HCT116 (cell line): ENCODE measurements around the gene TCEAL3.

Experiments used
- CEBPB ChIP-seq: IDR thresholded peaks from 2 replicates; pipeline ENCODE4 v1.6.1; 2012; ENCODE audit warnings: low read depth
- EZH2phosphoT487 ChIP-seq: fragments of 200-600 bp; IDR thresholded peaks from 2 replicates; pipeline ENCODE4 v1.6.1; 2018; ENCODE audit warnings: antibody characterized with exemption, borderline replicate concordance
- POLR2A ChIP-seq: IDR thresholded peaks from 2 replicates; pipeline ENCODE4 v1.7.0; 2011; ENCODE audit warnings: borderline replicate concordance; ENCODE audit not compliant: insufficient read depth, insufficient read length; ENCODE audit errors: extremely low read depth
- POLR2AphosphoS5 ChIP-seq: IDR thresholded peaks from 2 replicates; pipeline ENCODE4 v1.6.1; 2011; ENCODE audit warnings: mild to moderate bottlenecking, low read depth, low read length, moderate library complexity
- ZNF274 ChIP-seq: fragments of 200-500 bp; sonication (Bioruptor generic); IDR thresholded peaks from 2 replicates; pipeline ENCODE4 v1.6.1; 2014; ENCODE audit warnings: mild to moderate bottlenecking, low read depth, low read length, inconsistent platforms
- TF ChIP-seq, protein P1 (sequence below), 3 experiments: fragments of 200-600 bp in 1 of 3; sonication (generic) in 1 of 3; IDR thresholded peaks in 2 of 3; conservative IDR thresholded peaks in 1 of 3; 2 replicates each; pipeline ENCODE4 v1.5.1; 2012 to 2017; ENCODE audit warnings: low read depth in 2 of 3, low read length in 2 of 3, antibody characterized with exemption in 1 of 3, borderline replicate concordance in 1 of 3, control low read depth in 1 of 3, mild to moderate bottlenecking in 1 of 3, mixed read lengths in 1 of 3, mixed run types in 1 of 3, moderate library complexity in 1 of 3; ENCODE audit not compliant: insufficient read depth in 1 of 3

DNA sequence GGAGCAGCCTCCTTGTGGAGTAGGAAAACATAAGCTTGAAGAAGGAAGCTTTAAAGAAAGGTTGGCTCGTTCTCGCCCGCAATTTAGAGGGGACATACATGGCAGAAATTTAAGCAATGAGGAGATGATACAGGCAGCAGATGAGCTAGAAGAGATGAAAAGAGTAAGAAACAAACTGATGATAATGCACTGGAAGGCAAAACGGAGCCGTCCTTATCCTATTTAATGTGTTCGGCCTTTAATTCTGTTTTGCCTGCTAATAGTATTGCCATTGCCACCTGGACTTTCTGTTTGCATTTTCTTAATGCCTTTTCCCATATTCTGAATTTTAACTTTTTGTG is 22.4 kb downstream of the TCEAL3 start:
- TF ChIP-seq POLR2A (no peak), ZNF274 (no peak), EZH2phosphoT487 (no peak), CEBPB (no peak), POLR2AphosphoS5 (no peak)
- TF ChIP-seq, protein P1, sequence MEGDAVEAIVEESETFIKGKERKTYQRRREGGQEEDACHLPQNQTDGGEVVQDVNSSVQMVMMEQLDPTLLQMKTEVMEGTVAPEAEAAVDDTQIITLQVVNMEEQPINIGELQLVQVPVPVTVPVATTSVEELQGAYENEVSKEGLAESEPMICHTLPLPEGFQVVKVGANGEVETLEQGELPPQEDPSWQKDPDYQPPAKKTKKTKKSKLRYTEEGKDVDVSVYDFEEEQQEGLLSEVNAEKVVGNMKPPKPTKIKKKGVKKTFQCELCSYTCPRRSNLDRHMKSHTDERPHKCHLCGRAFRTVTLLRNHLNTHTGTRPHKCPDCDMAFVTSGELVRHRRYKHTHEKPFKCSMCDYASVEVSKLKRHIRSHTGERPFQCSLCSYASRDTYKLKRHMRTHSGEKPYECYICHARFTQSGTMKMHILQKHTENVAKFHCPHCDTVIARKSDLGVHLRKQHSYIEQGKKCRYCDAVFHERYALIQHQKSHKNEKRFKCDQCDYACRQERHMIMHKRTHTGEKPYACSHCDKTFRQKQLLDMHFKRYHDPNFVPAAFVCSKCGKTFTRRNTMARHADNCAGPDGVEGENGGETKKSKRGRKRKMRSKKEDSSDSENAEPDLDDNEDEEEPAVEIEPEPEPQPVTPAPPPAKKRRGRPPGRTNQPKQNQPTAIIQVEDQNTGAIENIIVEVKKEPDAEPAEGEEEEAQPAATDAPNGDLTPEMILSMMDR (IDR thresholded peaks at IDR 0.05 in 2 of 3, conservative IDR thresholded peaks at IDR 0.05 in 1 of 3; ENCODE audit: borderline replicate concordance in 1 of 3, insufficient read depth in 1 of 3, low read depth in 2 of 3, low read length in 2 of 3), result no peak
